Activated B cell treated with CpG ODN at 0.5 μM for 24 hours (primary cell): Measurements from ENCODE around the gene KRTAP5-2. TPM values are rescaled to one million over a fixed set of nuclear protein-coding genes. Genes with fewer than 3 reads are reported as not detected.
A peak's percentile ranks its signal among the peaks of the same experiment; 100 is the strongest.

ENCODE experiments used
- ATAC-seq: fragments of 200-7000 bp; cut with Tn5 transposase; one replicate; pipeline ENCODE4 v1.10.0; 2021; ENCODE audit warnings: low read depth, mild to moderate bottlenecking, moderate library complexity
- CTCF ChIA-PET: fragments of 350-600 bp; sonication (Branson Sonifier 250); formaldehyde crosslinking; loops from one replicate; lab custom pipeline; 2021; ENCODE audit warnings: antibody characterized with exemption; lab: Charles Lee
- POLR2A ChIA-PET: fragments of 350-600 bp; sonication (Branson Sonifier 250); formaldehyde crosslinking; loops from one replicate; lab custom pipeline; 2021; ENCODE audit warnings: antibody characterized with exemption; lab: Charles Lee
- DNase-seq: peaks from one replicate; pipeline ENCODE4 v3.0.0; 2022
- H3K27ac Mint-ChIP-seq: one replicate; pipeline ENCODE4 v1.8.0; 2020; ENCODE audit warnings: mixed read lengths
- H3K27me3 Mint-ChIP-seq: one replicate; pipeline ENCODE4 v1.8.0; 2021; ENCODE audit warnings: mixed read lengths
- H3K36me3 Mint-ChIP-seq: one replicate; pipeline ENCODE4 v1.8.0; 2021; ENCODE audit warnings: low read depth, mixed read lengths
- H3K4me1 Mint-ChIP-seq: one replicate; pipeline ENCODE4 v1.8.0; 2021; ENCODE audit warnings: mixed read lengths
- H3K4me3 Mint-ChIP-seq: one replicate; pipeline ENCODE4 v1.8.0; 2020; ENCODE audit warnings: mild to moderate bottlenecking, mixed read lengths
- H3K9me3 Mint-ChIP-seq: one replicate; pipeline ENCODE4 v1.8.0; 2020; ENCODE audit warnings: mixed read lengths
- intact Hi-C: fragments of 100-400 bp; cut with micrococcal nuclease; formaldehyde crosslinking; loops from one replicate; pipeline ENCODE4 v1.15.1; 2024
- total RNA-seq: library from RNA; stranded (reverse); gene quantifications from 2 replicates; pipeline ENCODE4 v1.2.3, GENCODE V29; 2022
- TF ChIP-seq, protein P1 (sequence below): fragments of 200-600 bp; IDR thresholded peaks from one replicate; pipeline ENCODE4 v1.8.0; 2022; ENCODE audit warnings: antibody characterized with exemption, mild to moderate bottlenecking

The KRTAP5-2 gene
- total RNA-seq, 1 donor from 2014 or later, result not detected

DNA sequence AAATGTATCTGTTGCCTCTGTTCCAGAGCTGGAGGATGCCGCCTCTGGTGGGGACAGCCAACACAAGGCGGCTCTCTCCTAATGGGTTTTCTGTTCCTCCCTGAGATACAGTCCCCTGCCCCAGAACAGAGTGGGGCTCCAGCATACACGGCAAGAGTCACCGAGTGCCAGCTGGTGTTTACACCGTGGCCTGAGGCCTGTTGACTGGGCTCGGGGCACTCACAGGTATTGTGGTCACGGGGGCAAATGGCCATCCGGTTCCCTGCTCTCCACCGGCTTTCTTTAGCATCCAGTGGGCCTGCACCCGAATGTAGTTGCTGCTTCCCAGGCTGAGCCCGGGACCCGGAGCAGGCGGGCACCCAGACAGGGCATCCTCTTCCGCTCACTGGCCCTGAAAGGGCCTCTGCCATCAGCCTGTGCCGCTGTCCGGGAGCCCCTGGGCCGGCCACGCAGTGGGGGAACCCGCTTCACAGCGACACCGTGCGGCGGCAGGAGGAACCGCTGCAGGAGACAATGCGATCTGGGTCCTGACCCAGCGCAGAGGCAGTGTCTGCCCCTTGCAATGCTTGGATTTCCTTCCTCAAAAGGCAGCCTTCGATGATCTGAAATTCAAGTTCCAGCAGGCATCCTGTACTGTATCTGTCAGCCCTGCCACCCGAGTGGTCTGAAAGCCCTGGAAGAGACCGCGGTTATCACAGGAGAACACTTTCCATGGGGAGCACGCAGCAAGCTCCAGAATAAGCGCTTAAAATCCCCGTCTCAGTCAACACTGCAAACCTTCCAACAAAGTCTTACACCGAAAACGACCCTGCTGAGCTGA lies 30.6 kb upstream of the KRTAP5-2 start:
- TF ChIP-seq, protein P1, sequence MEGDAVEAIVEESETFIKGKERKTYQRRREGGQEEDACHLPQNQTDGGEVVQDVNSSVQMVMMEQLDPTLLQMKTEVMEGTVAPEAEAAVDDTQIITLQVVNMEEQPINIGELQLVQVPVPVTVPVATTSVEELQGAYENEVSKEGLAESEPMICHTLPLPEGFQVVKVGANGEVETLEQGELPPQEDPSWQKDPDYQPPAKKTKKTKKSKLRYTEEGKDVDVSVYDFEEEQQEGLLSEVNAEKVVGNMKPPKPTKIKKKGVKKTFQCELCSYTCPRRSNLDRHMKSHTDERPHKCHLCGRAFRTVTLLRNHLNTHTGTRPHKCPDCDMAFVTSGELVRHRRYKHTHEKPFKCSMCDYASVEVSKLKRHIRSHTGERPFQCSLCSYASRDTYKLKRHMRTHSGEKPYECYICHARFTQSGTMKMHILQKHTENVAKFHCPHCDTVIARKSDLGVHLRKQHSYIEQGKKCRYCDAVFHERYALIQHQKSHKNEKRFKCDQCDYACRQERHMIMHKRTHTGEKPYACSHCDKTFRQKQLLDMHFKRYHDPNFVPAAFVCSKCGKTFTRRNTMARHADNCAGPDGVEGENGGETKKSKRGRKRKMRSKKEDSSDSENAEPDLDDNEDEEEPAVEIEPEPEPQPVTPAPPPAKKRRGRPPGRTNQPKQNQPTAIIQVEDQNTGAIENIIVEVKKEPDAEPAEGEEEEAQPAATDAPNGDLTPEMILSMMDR, result no peak
- Mint-ChIP-seq H3K4me3 (no peak overlapping the region), H3K36me3 (no peaks in the 10 kb centered on the region), H3K27ac (no peak overlapping the region), H3K27me3 (peaks cover 30% of the 10 kb centered on the region), H3K9me3 (no peaks in the 10 kb centered on the region), H3K4me1 (peaks cover 4% of the 10 kb centered on the region)
- ChIA-PET POLR2A (no interaction called here), CTCF (interaction anchor here (0.9 to 1.2 kb wide), 2 partner anchors 10 to 79 kb away, joined by 3 read pairs; no protein-coding TSS in a partner anchor)
- DNase-seq, result peak; percentile 52
- peak; percentile 81 for ATAC-seq
- intact Hi-C loops, result loop anchor here (2.0 kb wide), 1 partner anchor 82 kb away; no protein-coding TSS in a partner anchor

DNA sequence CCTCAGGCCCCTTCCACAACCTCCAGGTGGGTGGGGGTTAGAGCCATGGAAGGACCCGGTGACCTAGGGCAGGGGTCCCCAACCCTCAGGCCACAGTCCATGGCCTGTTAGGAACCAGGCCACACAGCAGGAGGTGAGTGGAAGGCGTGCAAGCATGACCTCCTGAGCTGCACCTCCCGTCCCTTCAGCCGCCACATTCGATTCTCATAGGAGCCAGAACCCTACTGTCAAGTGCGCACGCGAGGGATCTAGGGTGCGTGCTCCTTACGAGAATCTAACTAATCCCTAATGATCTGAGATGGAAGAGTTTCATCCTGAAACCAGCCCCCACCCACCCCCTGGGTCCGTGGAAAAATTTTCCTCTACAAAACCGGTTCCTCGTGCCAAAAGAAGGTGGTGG lies 27.4 kb upstream of the KRTAP5-2 start:
- no peak overlapping the region for H3K27ac Mint-ChIP-seq
- ATAC-seq (no peak), DNase-seq (no peak)
- ChIA-PET POLR2A (interaction anchor here (0.6 kb wide), 1 partner anchor 26 kb away, joined by 6 read pairs; no protein-coding TSS in a partner anchor), CTCF (no interaction called here)
- H3K36me3 Mint-ChIP-seq, result no peaks in the 10 kb centered on the region
- H3K9me3 Mint-ChIP-seq, result no peaks in the 10 kb centered on the region
- TF ChIP-seq, protein P1, result no peak
- H3K4me3 Mint-ChIP-seq, result no peak overlapping the region
- H3K27me3 Mint-ChIP-seq, result peaks cover 12% of the 10 kb centered on the region
- peaks cover 4% of the 10 kb centered on the region for H3K4me1 Mint-ChIP-seq
- intact Hi-C loops, result no loop called here

DNA sequence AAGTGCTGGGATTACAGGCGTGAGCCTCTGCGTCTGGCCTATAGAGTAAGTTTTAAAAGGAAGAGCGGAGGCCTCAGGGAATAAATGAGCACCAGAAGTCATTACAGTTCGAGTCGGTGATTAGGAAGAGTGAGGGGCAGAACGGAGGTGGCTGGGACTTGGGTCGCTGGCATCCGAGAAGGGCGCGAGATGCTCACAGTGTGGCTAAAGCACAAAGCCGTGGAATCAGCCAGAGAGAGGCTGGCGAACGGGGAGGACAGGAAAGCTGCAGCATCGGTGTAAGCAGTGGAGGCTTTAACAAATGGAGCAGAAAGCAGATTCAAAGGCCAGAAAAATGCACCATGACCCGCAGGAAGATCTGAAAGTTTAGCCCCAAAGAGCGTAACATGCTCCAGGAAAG lies 26.5 kb upstream of the KRTAP5-2 start:
- peaks cover 15% of the 10 kb centered on the region for H3K27me3 Mint-ChIP-seq
- ATAC-seq, result no peak
- POLR2A ChIA-PET, result no interaction called here
- CTCF ChIA-PET, result no interaction called here
- peaks cover 4% of the 10 kb centered on the region for H3K4me1 Mint-ChIP-seq
- intact Hi-C loops, result no loop called here
- no peak for DNase-seq
- no peak overlapping the region for H3K27ac Mint-ChIP-seq
- H3K9me3 Mint-ChIP-seq, result no peaks in the 10 kb centered on the region
- TF ChIP-seq, protein P1, result no peak
- H3K36me3 Mint-ChIP-seq, result no peaks in the 10 kb centered on the region
- no peak overlapping the region for H3K4me3 Mint-ChIP-seq

DNA sequence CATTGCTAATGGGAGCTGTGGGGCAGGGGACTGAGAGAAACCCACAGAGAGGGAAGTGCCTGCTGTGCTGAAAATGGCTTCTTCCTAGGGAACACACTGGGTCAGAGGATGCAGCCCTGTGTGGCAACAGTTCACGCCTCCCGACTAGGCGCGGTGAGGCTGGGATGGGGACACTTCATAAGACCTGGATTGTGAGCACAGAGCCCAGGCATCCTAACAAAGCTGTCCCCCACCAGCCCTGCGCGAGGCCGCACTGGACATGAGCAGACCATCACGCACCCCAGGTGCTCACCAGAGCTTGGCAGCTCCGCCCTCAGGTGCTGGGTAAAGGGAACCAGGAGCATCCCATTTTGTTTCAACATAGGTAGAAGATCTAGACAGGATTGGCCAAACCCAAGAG lies 25.6 kb upstream of the KRTAP5-2 start:
- Mint-ChIP-seq H3K27ac (no peak overlapping the region), H3K27me3 (peaks cover 12% of the 10 kb centered on the region), H3K36me3 (no peaks in the 10 kb centered on the region), H3K4me1 (peaks cover under 1% of the 10 kb centered on the region), H3K9me3 (no peaks in the 10 kb centered on the region), H3K4me3 (no peak overlapping the region)
- POLR2A ChIA-PET, result no interaction called here
- intact Hi-C loops, result no loop called here
- TF ChIP-seq, protein P1, result no peak
- DNase-seq, result no peak
- ATAC-seq, result no peak
- CTCF ChIA-PET, result interaction anchor here (0.8 kb wide), 1 partner anchor 27 kb away, joined by 3 read pairs; no protein-coding TSS in a partner anchor

DNA sequence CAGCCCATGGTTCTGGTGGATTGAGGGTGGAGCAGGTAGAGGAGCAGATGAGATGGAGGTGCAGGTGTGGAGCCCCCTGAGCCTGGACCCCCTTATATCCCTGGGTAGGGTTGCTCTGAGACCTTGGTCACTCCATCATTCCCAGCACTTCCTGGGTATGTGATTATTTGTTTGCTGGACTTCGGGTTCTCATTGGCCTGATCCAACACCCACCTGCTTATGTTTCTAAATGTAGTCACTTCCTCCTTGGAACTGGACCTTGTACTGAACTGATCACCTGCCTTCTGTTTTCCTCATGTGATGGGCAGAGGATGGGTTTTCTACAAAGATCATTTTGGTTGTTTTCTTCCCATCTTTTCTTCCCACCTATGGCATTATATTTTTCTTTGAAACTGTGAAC lies 24.0 kb upstream of the KRTAP5-2 start, which contains the start of gene KRTAP5-4:
TSS of gene KRTAP5-4 (minus strand) at position 53 of the 400 bp plus-strand sequence. CDS start at position 8, 45 bp downstream.
- no peaks in the 10 kb centered on the region for H3K36me3 Mint-ChIP-seq
- H3K4me3 Mint-ChIP-seq, result no peak within 1 kb of the TSS
- no peaks in the 10 kb centered on the region for H3K4me1 Mint-ChIP-seq
- no peaks in the 10 kb centered on the region for H3K9me3 Mint-ChIP-seq
- intact Hi-C loops, result no loop called here
- ATAC-seq, result no peak
- CTCF ChIA-PET, result no interaction called here
- H3K27me3 Mint-ChIP-seq, result peaks cover 22% of the 10 kb centered on the region
- POLR2A ChIA-PET, result no interaction called here
- DNase-seq, result no peak
- H3K27ac Mint-ChIP-seq, result no peak within 1 kb of the TSS
- TF ChIP-seq, protein P1, result no peak
